Panc1 (cell line): ENCODE results near the gene TRIM27.
"Not testable (repeated sequence)": the region's sequence is repeated elsewhere in the genome, so short reads cannot be mapped to it uniquely, and the experiment has no call there.

Source experiments
- POLR2AphosphoS5 ChIP-seq: IDR thresholded peaks from 2 replicates; pipeline ENCODE4 v1.6.1; 2012; ENCODE audit warnings: mild to moderate bottlenecking, low read depth, low read length, moderate library complexity
- REST ChIP-seq, 2 experiments: IDR thresholded peaks; 2 replicates each; pipeline ENCODE4 v1.6.1; 2011 to 2012; ENCODE audit warnings: low read depth in 2 of 2, control low read depth in 1 of 2, low read length in 1 of 2, mild to moderate bottlenecking in 1 of 2, moderate library complexity in 1 of 2; ENCODE audit not compliant: insufficient read depth in 1 of 2
- SIN3A ChIP-seq: IDR thresholded peaks from 2 replicates; pipeline ENCODE4 v1.6.1; 2012; ENCODE audit warnings: low read depth, mild to moderate bottlenecking, low read length, moderate library complexity, borderline replicate concordance; ENCODE audit not compliant: insufficient read depth
- TCF7L2 ChIP-seq: IDR thresholded peaks from 2 replicates; pipeline ENCODE4 v1.6.1; 2011; ENCODE audit warnings: mild to moderate bottlenecking, low read depth, low read length, inconsistent platforms
- TF ChIP-seq, protein P1 (sequence below): fragments of 450-650 bp; IDR thresholded peaks from 2 replicates; pipeline ENCODE4 v1.5.1; 2017; ENCODE audit warnings: mild to moderate bottlenecking

DNA sequence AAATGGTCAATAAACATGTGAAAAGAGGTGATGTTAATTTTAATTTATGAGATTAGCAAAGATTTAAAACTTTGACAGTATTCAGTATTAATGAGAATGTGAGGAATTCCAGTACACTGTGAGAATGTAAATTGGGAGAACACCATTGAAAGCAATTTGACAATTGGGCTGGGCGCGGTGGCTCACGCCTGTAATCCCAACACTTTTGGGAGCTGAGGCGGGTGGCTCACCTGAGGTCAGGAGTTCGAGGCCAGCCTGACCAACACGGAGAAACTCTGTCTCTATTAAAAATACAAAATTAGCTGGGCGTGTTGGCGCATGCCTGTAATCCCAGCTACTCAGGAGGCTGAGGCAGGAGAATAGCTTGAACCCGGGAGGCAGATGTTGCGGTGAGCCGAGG, 5.6 kb upstream of the TRIM27 start:
- not testable (repeated sequence) for TF ChIP-seq POLR2AphosphoS5; REST (IDR thresholded peaks at IDR 0.05; ENCODE audit: insufficient read depth in 1 of 2, low read depth in 2 of 2, low read length in 1 of 2); TCF7L2; SIN3A
- TF ChIP-seq, protein P1, sequence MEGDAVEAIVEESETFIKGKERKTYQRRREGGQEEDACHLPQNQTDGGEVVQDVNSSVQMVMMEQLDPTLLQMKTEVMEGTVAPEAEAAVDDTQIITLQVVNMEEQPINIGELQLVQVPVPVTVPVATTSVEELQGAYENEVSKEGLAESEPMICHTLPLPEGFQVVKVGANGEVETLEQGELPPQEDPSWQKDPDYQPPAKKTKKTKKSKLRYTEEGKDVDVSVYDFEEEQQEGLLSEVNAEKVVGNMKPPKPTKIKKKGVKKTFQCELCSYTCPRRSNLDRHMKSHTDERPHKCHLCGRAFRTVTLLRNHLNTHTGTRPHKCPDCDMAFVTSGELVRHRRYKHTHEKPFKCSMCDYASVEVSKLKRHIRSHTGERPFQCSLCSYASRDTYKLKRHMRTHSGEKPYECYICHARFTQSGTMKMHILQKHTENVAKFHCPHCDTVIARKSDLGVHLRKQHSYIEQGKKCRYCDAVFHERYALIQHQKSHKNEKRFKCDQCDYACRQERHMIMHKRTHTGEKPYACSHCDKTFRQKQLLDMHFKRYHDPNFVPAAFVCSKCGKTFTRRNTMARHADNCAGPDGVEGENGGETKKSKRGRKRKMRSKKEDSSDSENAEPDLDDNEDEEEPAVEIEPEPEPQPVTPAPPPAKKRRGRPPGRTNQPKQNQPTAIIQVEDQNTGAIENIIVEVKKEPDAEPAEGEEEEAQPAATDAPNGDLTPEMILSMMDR = not testable (repeated sequence)
